ES-I3 (cell line): ENCODE results near the gene JAK2.
A peak's percentile ranks its signal among the peaks of the same experiment; 100 is the strongest.
"Not testable (repeated sequence)": the region's sequence is repeated elsewhere in the genome, so short reads cannot be mapped to it uniquely, and the experiment has no call there.

Experiments used
- H3K36me3 ChIP-seq: 2 replicates; pipeline ENCODE4 v1.6.1; 2013; ENCODE audit warnings: mild to moderate bottlenecking, low read length, control low read depth, moderate library complexity; ENCODE audit not compliant: insufficient read depth
- H3K4me1 ChIP-seq: 2 replicates; pipeline ENCODE4 v1.6.1; 2013; ENCODE audit warnings: mild to moderate bottlenecking, control low read depth, low read length; ENCODE audit not compliant: insufficient read depth
- H3K9ac ChIP-seq: 2 replicates; pipeline ENCODE4 v1.6.1; 2013; ENCODE audit warnings: low read depth, mild to moderate bottlenecking, low read length, moderate library complexity
- H3K9me3 ChIP-seq: 2 replicates; pipeline ENCODE4 v1.6.1; 2013; ENCODE audit warnings: mild to moderate bottlenecking, low read length, moderate library complexity; ENCODE audit not compliant: control insufficient read depth, insufficient read depth

Gene JAK2

GRCh38 chr9:4986783-4987182 is 1.7 kb downstream of the JAK2 start:
- Histone ChIP-seq H3K4me1 (no peaks in the 10 kb centered on the region; the same call in 1 of the 2 replicates), H3K9me3 (no peaks in the 10 kb centered on the region), H3K9ac (no peak overlapping the region), H3K36me3 (no peaks in the 10 kb centered on the region)

DNA sequence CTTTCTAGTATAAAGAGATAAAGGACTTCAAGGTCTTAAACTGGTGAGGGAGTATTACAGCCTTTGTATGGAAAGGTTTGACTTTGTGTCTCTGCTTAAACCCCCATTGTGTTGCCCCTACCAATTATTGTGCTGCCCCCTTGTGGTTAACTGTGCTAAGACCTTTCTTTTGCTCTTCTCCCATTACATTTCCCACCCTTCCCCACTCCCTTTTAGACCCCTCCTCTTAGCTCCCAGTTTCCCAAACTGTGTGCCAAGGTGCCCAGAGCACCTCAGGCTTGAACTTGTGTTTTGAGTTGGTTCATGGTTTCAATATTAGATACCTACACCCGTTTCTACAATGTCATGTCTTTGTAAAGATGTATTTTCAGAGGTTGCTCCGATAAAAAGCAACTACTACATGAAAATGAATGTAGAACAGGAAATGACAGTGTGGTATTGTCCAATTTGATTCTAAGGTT is 2.9 kb downstream of the JAK2 start:
- Histone ChIP-seq H3K9me3 (peaks cover 5% of the 10 kb centered on the region; the same call in 1 of the 2 replicates), H3K36me3 (no peaks in the 10 kb centered on the region), H3K9ac (no peak overlapping the region), H3K4me1 (no peaks in the 10 kb centered on the region; the same call in 1 of the 2 replicates)

DNA sequence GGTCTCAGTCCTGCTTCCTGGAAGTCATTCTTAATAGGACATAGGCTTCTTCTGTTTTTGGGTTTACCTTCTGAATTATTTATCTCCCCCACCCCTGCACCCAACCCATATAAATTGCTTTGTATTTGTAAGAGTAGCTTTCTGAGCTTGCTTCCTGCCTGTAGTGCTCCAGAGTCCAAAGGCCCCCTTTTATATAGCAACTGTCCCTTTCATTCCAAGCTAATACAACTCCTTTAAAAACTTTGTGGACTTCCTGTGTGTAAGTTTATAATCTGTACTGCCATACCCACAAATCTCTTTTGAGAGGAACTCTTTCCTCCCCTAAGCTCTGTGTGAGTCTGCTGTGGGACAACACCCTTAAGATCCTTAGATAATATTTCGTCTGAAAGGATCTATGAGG is 7.8 kb downstream of the JAK2 start:
- H3K9ac ChIP-seq = no peak overlapping the region
- H3K9me3 ChIP-seq = peaks cover 5% of the 10 kb centered on the region; the same call in 1 of the 2 replicates
- no peaks in the 10 kb centered on the region for H3K36me3 ChIP-seq
- no peaks in the 10 kb centered on the region; the same call in 1 of the 2 replicates for H3K4me1 ChIP-seq

DNA sequence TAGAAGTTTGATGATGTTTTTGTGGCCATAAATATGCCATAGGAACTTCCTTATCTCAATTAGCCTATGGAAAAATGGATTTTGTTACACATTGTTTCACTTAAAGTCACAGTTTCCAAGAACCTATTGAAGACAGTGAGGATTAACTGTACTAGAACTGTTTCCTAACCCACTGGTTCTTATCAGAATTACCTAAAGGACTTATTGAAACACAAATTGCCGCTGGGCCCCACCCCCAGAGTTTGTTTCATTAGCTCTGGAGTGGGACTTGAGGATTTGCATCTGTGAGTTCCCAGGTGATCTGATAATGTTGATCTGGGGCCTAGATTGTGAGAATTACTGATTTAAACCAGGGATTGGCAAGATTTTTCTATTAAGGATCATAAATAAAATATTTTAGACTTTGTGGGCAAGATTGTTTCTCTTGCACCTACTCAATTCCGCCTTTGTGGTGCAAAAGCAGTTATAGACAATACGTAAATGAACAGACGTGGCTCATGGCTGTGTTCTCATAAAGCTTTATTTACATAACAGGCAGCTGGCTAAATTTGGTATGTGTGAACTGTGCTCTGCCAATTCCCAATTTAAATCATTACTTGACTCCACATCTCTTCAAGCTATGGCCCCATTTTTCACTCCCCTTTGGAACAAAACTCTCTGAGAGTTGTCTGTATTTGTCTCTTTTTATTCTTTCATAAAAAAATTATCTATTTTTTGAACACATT is 9.3 kb downstream of the JAK2 start:
- Histone ChIP-seq H3K9ac (no peak overlapping the region), H3K36me3 (no peaks in the 10 kb centered on the region), H3K9me3 (peaks cover 5% of the 10 kb centered on the region; the same call in 1 of the 2 replicates), H3K4me1 (no peaks in the 10 kb centered on the region; the same call in 1 of the 2 replicates)

DNA sequence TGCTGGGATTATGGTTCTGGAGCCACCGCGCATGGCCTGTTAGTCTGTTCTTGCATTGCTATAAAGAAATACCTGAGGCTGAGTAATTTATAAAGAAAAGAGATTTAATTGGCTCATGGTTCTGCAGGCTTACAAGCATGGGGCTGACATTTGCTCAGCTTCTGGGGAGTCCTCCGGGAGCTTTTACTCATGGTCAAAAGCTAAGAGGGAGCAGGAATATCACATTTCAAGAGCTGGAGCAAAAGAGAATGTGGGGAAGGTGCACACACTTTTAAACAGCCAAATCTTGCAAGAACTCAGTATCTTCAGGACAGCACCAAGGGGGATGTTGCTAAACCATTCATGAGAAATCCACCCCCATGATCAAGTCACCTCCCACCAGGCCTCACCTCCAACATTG is 12.1 kb downstream of the JAK2 start:
- H3K4me1 ChIP-seq = no peaks in the 10 kb centered on the region; the same call in 1 of the 2 replicates
- no peaks in the 10 kb centered on the region for H3K36me3 ChIP-seq
- no peak overlapping the region for H3K9ac ChIP-seq
- H3K9me3 ChIP-seq = peaks cover 4% of the 10 kb centered on the region; the same call in 1 of the 2 replicates

- Histone ChIP-seq H3K4me1 (no peaks in the 10 kb centered on the region; the same call in 1 of the 2 replicates), H3K36me3 (no peaks in the 10 kb centered on the region), H3K9ac (no peak overlapping the region), H3K9me3 (no peaks in the 10 kb centered on the region)
These were observed 12.6 kb downstream of the JAK2 start for GRCh38 chr9:4997631-4998030.

GRCh38 chr9:5002811-5003210 is 17.7 kb downstream of the JAK2 start:
- Histone ChIP-seq H3K4me1 (no peaks in the 10 kb centered on the region), H3K9ac (no peak overlapping the region), H3K9me3 (no peaks in the 10 kb centered on the region; the same call in 1 of the 2 replicates), H3K36me3 (no peaks in the 10 kb centered on the region)

DNA sequence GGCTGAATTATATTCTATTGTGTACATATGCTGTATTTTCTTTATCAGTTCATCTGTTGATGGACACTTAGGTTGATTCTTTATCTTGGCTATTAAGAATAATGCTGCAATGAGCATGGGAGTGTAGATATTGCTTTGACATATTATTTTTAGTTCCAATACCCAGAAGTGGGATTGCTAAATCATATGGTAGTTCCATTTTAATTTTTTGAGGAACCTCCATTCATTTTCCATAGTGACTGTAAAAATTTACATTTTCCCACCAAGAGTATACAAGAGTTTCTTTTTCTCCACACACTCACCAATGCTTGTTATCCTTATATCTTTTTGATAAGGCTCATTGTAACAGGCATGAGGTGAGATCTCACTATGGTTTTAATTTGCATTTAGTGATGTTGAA is 19.4 kb downstream of the JAK2 start:
- no peaks in the 10 kb centered on the region for H3K36me3 ChIP-seq
- no peak overlapping the region for H3K9ac ChIP-seq
- H3K4me1 ChIP-seq = no peaks in the 10 kb centered on the region
- H3K9me3 ChIP-seq = no peaks in the 10 kb centered on the region; the same call in 1 of the 2 replicates

GRCh38 chr9:5008202-5008601 is 23.1 kb downstream of the JAK2 start:
- no peaks in the 10 kb centered on the region for H3K4me1 ChIP-seq

DNA sequence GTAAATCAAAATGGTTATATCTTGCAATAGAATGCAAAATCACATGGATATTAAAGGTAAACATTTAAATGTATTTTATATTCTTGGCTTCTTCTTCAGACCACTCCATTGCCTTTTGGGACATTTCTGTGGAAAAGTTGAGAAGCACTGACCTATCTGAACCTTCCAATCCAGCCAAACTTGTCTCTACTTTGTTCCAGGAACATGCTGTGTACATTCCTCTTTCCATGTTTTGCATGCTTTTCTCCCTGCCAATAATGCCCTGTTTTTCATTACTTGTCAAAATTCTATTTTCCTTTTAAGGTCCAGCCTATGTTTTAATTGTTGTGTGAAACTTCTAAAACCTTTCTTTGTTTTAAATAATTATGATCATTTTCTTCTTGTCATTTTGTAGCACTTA is 28.3 kb downstream of the JAK2 start:
- Histone ChIP-seq H3K4me1 (no peaks in the 10 kb centered on the region), H3K9ac (no peak overlapping the region), H3K36me3 (no peaks in the 10 kb centered on the region), H3K9me3 (no peaks in the 10 kb centered on the region; the same call in 1 of the 2 replicates)

More at GRCh38 chr9:5008202-5008601, 23.1 kb downstream of the JAK2 start:
- no peaks in the 10 kb centered on the region; the same call in 1 of the 2 replicates for H3K9me3 ChIP-seq
- H3K9ac ChIP-seq = no peak overlapping the region
- H3K36me3 ChIP-seq = no peaks in the 10 kb centered on the region

DNA sequence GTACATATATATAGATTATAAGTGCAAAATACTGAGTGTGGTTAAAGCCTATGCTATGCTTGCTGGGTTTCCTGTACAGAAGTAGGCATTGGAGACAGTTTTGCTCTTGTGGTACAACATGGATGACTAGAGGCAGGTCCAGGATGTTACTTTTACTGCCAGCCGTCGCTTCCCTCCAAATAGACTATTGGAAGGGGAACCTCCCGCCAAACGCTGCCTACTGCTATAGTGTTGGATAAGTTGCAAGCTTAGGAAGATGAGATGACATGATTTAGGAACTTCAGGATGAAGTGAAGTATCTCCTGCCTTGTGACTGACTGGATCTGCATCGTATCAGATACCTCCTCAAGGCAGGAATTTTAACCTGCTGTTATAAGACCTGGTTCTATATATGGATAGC is 30.9 kb downstream of the JAK2 start:
- Histone ChIP-seq H3K4me1 (no peaks in the 10 kb centered on the region), H3K9me3 (no peaks in the 10 kb centered on the region; the same call in 1 of the 2 replicates), H3K9ac (no peak overlapping the region), H3K36me3 (no peaks in the 10 kb centered on the region)

- Histone ChIP-seq H3K4me1 (no peaks in the 10 kb centered on the region), H3K9ac (no peak overlapping the region), H3K36me3 (no peaks in the 10 kb centered on the region), H3K9me3 (no peaks in the 10 kb centered on the region)
These were observed 40.3 kb downstream of the JAK2 start for GRCh38 chr9:5025416-5025815.

DNA sequence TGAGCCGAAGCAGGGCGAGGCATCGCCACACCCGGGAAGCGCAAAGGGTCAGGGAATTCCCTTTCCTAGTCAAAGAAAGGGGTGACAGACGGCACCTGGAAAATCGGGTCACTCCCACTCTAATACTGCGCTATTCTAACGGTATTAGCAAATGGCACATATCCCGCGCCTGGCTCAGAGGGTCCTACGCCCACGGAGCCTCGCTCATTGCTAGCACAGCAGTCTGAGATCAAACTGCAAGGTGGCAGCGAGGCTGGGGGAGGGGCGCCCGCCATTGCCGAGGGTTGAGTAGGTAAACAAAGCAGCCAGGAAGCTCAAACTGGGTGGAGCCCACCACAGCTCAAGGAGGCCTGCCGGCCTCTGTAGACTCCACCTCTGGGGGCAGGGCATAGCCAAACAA is 46.9 kb downstream of the JAK2 start:
- H3K4me1 ChIP-seq, H3K9me3 ChIP-seq, H3K36me3 ChIP-seq: not testable (repeated sequence)
- peak overlapping the region; percentile 15; the same call in 1 of the 2 replicates for H3K9ac ChIP-seq

GRCh38 chr9:5040730-5041389 is 55.8 kb downstream of the JAK2 start:
- H3K36me3 ChIP-seq = no peaks in the 10 kb centered on the region
- H3K9ac ChIP-seq = no peak overlapping the region
- peaks cover 3% of the 10 kb centered on the region; the same call in 1 of the 2 replicates for H3K4me1 ChIP-seq
- H3K9me3 ChIP-seq = no peaks in the 10 kb centered on the region; the same call in 1 of the 2 replicates
